GM12878 (cell line): ENCODE results near the gene SMIM20. TPM values are rescaled to one million over a fixed set of nuclear protein-coding genes. Genes with fewer than 3 reads are reported as not detected.
A peak's percentile ranks its signal among the peaks of the same experiment; 100 is the strongest.

Source experiments
- CHD2 ChIP-seq: IDR thresholded peaks from 2 replicates; pipeline ENCODE4 v1.6.1; 2011; ENCODE audit warnings: low read depth, low read length, improper control_type of control experiment, borderline replicate concordance
- CREM ChIP-seq: IDR thresholded peaks from 2 replicates; pipeline ENCODE4 v1.6.1; 2014; ENCODE audit warnings: antibody characterized with exemption, low read depth
- DPF2 ChIP-seq: fragments of 450-650 bp; IDR thresholded peaks from 2 replicates; pipeline ENCODE4 v1.6.1; 2017; ENCODE audit warnings: mild to moderate bottlenecking
- ETV6 ChIP-seq, 2 experiments: fragments of 450-650 bp in 1 of 2; IDR thresholded peaks in 1 of 2; conservative IDR thresholded peaks in 1 of 2; 2 replicates each; pipeline ENCODE4 v1.6.1; 2014; ENCODE audit warnings: antibody characterized with exemption in 1 of 2, borderline replicate concordance in 1 of 2, low read depth in 1 of 2, mild to moderate bottlenecking in 1 of 2, moderate library complexity in 1 of 2
- FOXM1 ChIP-seq: IDR thresholded peaks from 2 replicates; pipeline ENCODE4 v1.6.1; 2012; ENCODE audit warnings: low read depth, mild to moderate bottlenecking, inconsistent platforms, low read length, moderate library complexity
- HSF1 ChIP-seq: fragments of 150-350 bp; IDR thresholded peaks from 2 replicates; pipeline ENCODE4 v1.6.1; 2014; ENCODE audit warnings: mild to moderate bottlenecking, low read depth, low read length
- MAX ChIP-seq: IDR thresholded peaks from 2 replicates; pipeline ENCODE4 v1.6.1; 2012; ENCODE audit warnings: low read depth, low read length, improper control_type of control experiment
- MEF2A ChIP-seq: IDR thresholded peaks from 2 replicates; pipeline ENCODE4 v1.6.1; 2011; ENCODE audit warnings: low read depth, mild to moderate bottlenecking, low read length, moderate library complexity; ENCODE audit not compliant: insufficient read depth
- MLLT1 ChIP-seq: fragments of 450-650 bp; IDR thresholded peaks from 2 replicates; pipeline ENCODE4 v1.6.1; 2016; ENCODE audit warnings: mild to moderate bottlenecking
- MXI1 ChIP-seq: fragments of 150-350 bp; IDR thresholded peaks from 2 replicates; pipeline ENCODE4 v1.6.1; 2011; ENCODE audit warnings: low read depth, mild to moderate bottlenecking, inconsistent platforms, low read length, improper control_type of control experiment
- NBN ChIP-seq: fragments of 450-650 bp; IDR thresholded peaks from 2 replicates; pipeline ENCODE4 v1.6.1; 2016
- NR2C1 ChIP-seq: fragments of 450-650 bp; IDR thresholded peaks from 2 replicates; pipeline ENCODE4 v1.6.1; 2017; ENCODE audit warnings: antibody characterized with exemption, mild to moderate bottlenecking, moderate library complexity
- NR2F1 ChIP-seq: fragments of 450-650 bp; conservative IDR thresholded peaks from 2 replicates; pipeline ENCODE4 v1.6.1; 2017; ENCODE audit warnings: mild to moderate bottlenecking
- PAX5 ChIP-seq: IDR thresholded peaks from 2 replicates; pipeline ENCODE4 v1.6.1; 2011; ENCODE audit warnings: low read depth, low read length, borderline replicate concordance
- RUNX3 ChIP-seq: IDR thresholded peaks from 2 replicates; pipeline ENCODE4 v1.6.1; 2012; ENCODE audit warnings: low read length, inconsistent platforms
- SIX5 ChIP-seq: IDR thresholded peaks from 2 replicates; pipeline ENCODE4 v1.6.1; 2011; ENCODE audit warnings: mild to moderate bottlenecking, low read depth, low read length, moderate library complexity; ENCODE audit not compliant: severe bottlenecking
- TAF1 ChIP-seq: IDR thresholded peaks from 2 replicates; pipeline ENCODE4 v1.6.1; 2011; ENCODE audit warnings: mild to moderate bottlenecking, low read depth, low read length, borderline replicate concordance
- USF1 ChIP-seq: IDR thresholded peaks from 2 replicates; pipeline ENCODE4 v1.6.1; 2011; ENCODE audit warnings: borderline replicate concordance, low read depth, mild to moderate bottlenecking, moderate library complexity, mixed read lengths, low read length; ENCODE audit not compliant: insufficient read depth; ENCODE audit errors: extremely low read length
- YY1 ChIP-seq: IDR thresholded peaks from 2 replicates; pipeline ENCODE4 v1.6.1; 2011; ENCODE audit warnings: low read depth, mild to moderate bottlenecking, low read length
- ZNF24 ChIP-seq: fragments of 450-650 bp; IDR thresholded peaks from 2 replicates; pipeline ENCODE4 v1.6.1; 2017; ENCODE audit warnings: antibody characterized with exemption, mild to moderate bottlenecking
- ZNF687 ChIP-seq: fragments of 450-650 bp; IDR thresholded peaks from 2 replicates; pipeline ENCODE4 v1.6.1; 2017; ENCODE audit warnings: mild to moderate bottlenecking, moderate library complexity
- polyA plus RNA-seq, 11 experiments: library from polyadenylated mRNA; depleted of rRNA in 4 of 11; unstranded in 6 of 11; stranded (reverse) in 5 of 11; fragments of >200 nt; fragmentation: Nextera tagmentation in 4 of 11; fragmentation: Illumina TruSeq in 1 of 11; extraction: Ambion mirVana in 4 of 11; extraction: Trizol in 1 of 11; gene quantifications; 1 replicate in 1 of 11; 2 replicates in 10 of 11; pipeline versions ENCODE4 v1.2.1 to v1.2.3, GENCODE V29; 2011 to 2016; ENCODE audit warnings: inconsistent platforms in 2 of 11, missing spikeins in 2 of 11, low read depth in 1 of 11
- total RNA-seq, 4 experiments: library from RNA; depleted of rRNA in 3 of 4; stranded (reverse); fragments of >200 nt in 3 of 4; fragmentation: Illumina TruSeq in 1 of 4; extraction: Trizol in 1 of 4; gene quantifications; 2 replicates each; pipeline versions ENCODE4 v1.2.1 to v1.2.3, GENCODE V29; 2013 to 2021

The SMIM20 gene
- total and polyA plus RNA-seq, 10 of the 15 experiments (the other 5 are each of a cell fraction or from before 2014, with no cell fraction given) = 17.3 to 38.0 (median 28.8) TPM

- TF ChIP-seq SIX5 = no peak
- TF ChIP-seq MLLT1 = peak; percentile 74; the same call in 1 of the 2 replicates
- TF ChIP-seq HSF1 = no peak
- TF ChIP-seq YY1 = peak; percentile 61
- peak; percentile 90 for TF ChIP-seq MEF2A
- peak; percentile 83 for TF ChIP-seq RUNX3
- peak; percentile 82; the same call in 1 of the 2 replicates for TF ChIP-seq ZNF24
- TF ChIP-seq DPF2 = peak; percentile 86
- TF ChIP-seq CHD2 = peak; percentile 69; the same call in 1 of the 2 replicates
- TF ChIP-seq MXI1 = 0 out of 2 replicates have a peak, but pooled peaks have one; percentile 27
- TF ChIP-seq NR2F1 = peak; percentile 83
- TF ChIP-seq ETV6 (conservative IDR thresholded peaks at IDR 0.05 in 1 of 2, IDR thresholded peaks at IDR 0.05 in 1 of 2; ENCODE audit: borderline replicate concordance in 1 of 2, low read depth in 1 of 2) = peak in 1 of 2 experiments; percentile 27; a peak in 1 of 4 replicates
- TF ChIP-seq TAF1 = 0 out of 2 replicates have a peak, but pooled peaks have one; percentile 19
- peak; percentile 80 for TF ChIP-seq MAX
- TF ChIP-seq ZNF687 = peak; percentile 98
- no peak for TF ChIP-seq USF1
- TF ChIP-seq PAX5 = peak; percentile 72; the same call in 1 of the 2 replicates
- TF ChIP-seq CREM = peak; percentile 60; the same call in 1 of the 2 replicates
- TF ChIP-seq FOXM1 = peak; percentile 74; the same call in 1 of the 2 replicates
- peak; percentile 94 for TF ChIP-seq NBN
- no peak for TF ChIP-seq NR2C1
Observed at GRCh38 chr4:25875281-25875745, 38.7 kb upstream of the SMIM20 start (continued).
